HG03520 (cell line): ENCODE measurements around the gene KIF26B.

Experiments
- ATAC-seq: cut with Tn5 transposase; IDR thresholded peaks from one replicate; pipeline ENCODE4 v1.9.1; 2021; ENCODE audit warnings: mild to moderate bottlenecking, moderate library complexity; ENCODE audit not compliant: unreplicated experiment

The KIF26B gene

DNA sequence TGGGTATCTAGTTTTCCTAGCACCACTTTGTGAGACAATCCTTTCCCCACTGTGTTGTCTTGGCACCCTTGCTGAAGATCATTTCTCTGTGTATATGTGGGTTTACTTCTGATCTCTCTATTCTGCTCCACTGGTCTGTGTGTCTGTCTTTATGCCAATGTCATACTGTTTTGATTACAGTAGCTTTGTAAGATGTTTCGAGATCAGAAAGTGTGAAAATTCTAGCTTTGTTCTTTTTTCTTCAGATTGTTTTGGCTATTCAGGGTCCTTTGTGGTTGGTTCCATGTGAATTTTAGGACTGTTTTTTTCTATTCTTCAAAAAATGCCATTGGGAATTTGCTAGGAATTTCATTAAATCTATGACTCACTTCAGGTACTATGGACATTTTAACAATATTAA is 116.2 kb downstream of the KIF26B start:
- ATAC-seq = no peak

DNA sequence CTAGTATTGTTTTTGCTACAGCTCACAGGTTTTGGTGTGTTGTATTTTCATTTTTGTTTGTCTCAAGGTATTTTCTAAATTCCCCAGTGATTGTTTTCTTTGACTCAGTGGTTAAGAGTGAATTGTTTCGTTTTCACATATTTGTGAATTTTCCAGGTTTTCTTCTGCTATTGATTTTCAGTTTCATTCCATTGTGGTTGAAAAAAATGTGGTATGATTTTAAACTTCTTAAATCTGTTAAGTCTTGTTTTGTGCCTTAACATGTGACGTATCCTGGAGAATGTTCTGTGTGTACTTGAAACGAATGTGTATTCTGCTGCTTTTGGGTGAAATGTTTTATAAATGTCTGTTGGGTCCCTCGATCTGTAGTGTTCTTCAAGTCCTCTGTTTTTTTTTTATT is 117.9 kb downstream of the KIF26B start:
- no peak for ATAC-seq

DNA sequence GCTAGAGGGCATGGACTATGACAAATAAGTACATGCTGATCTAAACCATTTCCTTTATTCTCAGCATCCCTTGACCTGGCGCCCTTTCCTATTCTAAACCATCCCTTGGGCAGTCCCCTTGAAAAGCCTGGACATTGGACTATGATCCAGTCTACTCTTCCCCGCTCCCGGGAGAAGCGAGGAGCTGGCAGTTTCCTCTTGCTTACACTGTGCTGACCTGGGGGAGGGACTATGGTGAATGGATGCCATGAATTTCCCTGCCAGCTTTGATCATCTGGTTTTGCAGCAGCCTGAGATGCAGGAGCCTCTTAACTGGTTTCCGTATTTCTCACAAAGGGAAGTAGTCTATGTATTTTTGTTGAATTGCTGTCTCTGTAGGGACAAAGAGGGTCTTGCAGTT is 121.7 kb downstream of the KIF26B start:
- no peak for ATAC-seq

- no peak for ATAC-seq
Observed at GRCh38 chr1:245277276-245277675, 122.5 kb downstream of the KIF26B start.

GRCh38 chr1:245278846-245279245 is 124.1 kb downstream of the KIF26B start:
- no peak for ATAC-seq

DNA sequence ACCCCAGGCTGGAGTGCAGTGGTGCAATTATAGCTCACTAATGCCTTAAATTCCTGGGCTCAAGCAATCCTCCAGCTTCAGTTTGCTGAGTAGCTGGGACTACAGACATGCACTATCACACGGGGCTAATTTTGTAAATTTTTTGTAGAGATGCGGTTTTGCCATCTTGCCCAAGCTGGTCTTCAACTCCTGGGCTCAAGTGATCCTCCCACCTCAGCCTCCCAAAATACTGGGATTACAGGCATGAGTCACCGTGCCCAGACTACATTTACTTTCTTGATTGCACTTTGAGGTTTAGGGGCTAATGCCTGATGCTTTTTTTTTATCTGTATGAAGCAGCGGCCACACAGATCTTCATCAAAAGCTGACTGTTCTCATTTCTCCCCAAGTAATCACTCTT is 124.6 kb downstream of the KIF26B start:
- ATAC-seq = no peak

- ATAC-seq = no peak
Observed at GRCh38 chr1:245283001-245283400, 128.2 kb downstream of the KIF26B start.

DNA sequence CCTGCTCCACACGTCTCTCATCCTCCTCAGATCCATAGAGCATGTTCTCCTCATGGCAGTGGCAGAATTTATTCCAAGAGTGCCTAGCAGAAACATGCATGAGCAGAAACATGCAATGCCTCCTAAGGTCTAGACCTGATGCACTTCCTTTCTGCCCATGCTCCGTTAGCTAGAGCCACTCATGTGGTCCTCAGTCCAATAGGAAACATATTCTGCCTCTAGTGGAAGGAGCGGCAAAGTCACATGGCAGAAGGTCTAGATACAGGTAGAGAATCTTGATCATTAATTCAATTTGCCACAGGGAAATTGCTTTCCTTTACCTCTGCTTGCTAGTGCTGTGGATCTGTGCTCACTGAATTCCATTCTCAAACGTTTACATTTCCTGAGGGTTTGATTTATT is 130.4 kb downstream of the KIF26B start:
- no peak for ATAC-seq

DNA sequence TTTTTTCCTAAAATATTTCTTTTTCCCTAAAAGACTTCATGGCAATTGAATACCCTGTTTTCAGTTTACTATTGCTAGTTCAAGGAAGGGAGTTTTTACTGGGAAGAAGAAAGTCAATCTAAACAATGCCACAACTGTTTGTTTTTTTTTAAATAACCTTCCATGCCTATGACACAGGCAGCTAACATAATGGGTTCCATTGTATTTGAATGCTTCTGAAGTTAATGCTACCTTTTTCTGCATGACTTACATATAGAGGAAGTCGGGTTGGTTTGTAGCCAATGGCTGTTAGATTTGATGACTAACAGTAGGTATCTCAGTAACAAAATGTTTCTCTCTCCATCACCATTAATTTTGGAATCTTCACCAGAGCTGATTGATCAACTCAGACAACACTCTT is 134.0 kb downstream of the KIF26B start:
- no peak for ATAC-seq

GRCh38 chr1:245290836-245291235 is 136.1 kb downstream of the KIF26B start:
- ATAC-seq = no peak

DNA sequence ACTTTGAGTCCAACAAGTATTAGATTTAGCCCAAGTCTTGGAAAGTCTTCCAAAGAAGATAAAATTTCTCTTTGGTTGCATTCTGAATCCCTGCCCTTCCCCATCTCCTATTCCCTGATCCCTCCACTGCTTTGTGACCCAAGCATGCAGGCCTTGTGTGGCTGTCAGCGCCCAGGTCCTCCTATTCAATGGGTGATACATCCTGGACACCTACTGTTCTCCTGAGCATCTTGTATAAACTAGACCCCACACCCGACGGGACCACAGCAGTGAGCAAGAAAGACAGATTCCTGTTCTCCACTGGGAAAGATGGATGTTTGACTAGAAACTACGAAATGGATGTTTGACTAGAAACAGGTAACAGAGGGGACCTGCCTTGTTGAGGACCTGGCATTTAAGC is 136.6 kb downstream of the KIF26B start:
- no peak for ATAC-seq

GRCh38 chr1:245292141-245292540 is 137.4 kb downstream of the KIF26B start:
- ATAC-seq = no peak

- no peak for ATAC-seq
Observed at GRCh38 chr1:245292553-245292952, 137.8 kb downstream of the KIF26B start.

DNA sequence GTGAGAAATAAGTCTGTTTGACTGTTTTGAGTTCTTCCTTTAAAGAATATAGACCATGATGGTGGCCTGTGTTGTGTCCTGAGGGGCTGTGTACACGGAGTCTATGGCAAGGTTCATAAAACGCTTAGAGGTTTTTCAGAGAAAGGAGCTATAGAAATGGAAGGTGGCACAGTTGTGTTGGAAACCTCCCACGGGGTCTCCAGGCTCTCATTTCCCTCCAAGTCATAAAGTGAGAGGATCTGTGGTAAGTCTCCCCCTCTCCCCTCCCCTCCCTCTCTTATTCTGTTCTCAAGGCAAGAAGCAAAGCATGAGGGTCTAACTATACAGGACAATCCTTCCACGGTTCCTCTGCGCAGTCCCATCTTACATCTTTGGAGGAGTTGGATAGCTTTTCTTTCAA is 139.2 kb downstream of the KIF26B start:
- ATAC-seq = no peak

GRCh38 chr1:245298781-245299180 is 144.0 kb downstream of the KIF26B start:
- ATAC-seq = no peak

DNA sequence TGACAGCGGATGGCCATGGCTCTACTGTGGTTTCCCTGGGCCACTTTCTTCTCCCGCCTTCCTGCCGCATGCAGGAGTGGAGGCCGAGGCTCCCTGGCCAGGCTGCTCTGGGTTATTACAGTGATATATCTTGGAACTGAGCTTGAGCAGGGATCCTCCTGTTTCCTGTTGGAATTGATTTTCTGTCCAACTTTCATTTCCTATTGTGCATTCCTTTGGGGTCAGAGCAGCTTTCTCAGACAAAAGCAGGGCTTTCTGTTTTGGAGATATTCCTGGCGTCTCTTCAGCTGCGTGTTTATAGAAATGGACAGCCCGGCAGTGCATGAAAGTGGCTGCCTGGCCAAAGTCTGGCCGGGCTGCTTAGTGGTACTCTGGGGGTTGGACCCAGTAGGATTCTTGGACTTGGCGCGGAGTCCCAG is 146.4 kb downstream of the KIF26B start:
- no peak for ATAC-seq

DNA sequence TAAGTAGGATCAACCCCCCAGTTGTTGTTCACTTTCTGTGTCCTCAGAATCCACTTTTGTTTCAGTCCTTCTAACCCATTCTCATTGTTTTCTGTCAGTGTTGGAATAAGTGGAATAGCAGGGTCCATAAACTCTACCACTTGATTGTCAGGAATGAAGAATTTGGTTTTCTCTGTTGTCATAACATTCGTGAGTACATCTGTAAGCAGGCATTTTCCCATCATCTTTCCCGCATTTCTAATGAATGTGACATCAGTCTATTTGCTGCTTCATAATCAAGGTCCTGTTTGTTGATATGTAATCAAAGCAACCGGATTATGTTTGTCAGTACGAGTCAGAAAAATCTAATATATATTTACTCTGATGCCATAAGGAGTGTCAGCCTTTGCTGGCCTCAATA is 147.1 kb downstream of the KIF26B start:
- no peak for ATAC-seq

GRCh38 chr1:245304698-245305097 is 149.9 kb downstream of the KIF26B start:
- no peak for ATAC-seq

- ATAC-seq = no peak
Observed at GRCh38 chr1:245306020-245306419, 151.2 kb downstream of the KIF26B start.

GRCh38 chr1:245306628-245307410 is 152.0 kb downstream of the KIF26B start:
- ATAC-seq = no peak

- ATAC-seq = no peak
Observed at GRCh38 chr1:245310571-245311531, 156.1 kb downstream of the KIF26B start.
